Stimulated activated CD4-positive, alpha-beta T cell treated with anti-CD3 and anti-CD28 coated beads, TNF-alpha, amount 100 ng/mL, for 4 hours (primary cell): Measurements from ENCODE around the gene ITGA11.
A peak's percentile ranks its signal among the peaks of the same experiment; 100 is the strongest.

Experiments used
- DNase-seq, 3 experiments: peaks; one replicate each; pipeline ENCODE4 v3.0.0-alpha.2; 2020; ENCODE audit warnings: low read depth in 3 of 3

Gene ITGA11

GRCh38 chr15:68265674-68266073 is 166.3 kb downstream of the ITGA11 start:
- DNase-seq, result no peak

GRCh38 chr15:68265081-68265480 is 166.9 kb downstream of the ITGA11 start:
- DNase-seq, result no peak

- DNase-seq, result no peak
Observed at GRCh38 chr15:68264282-68264681, 167.7 kb downstream of the ITGA11 start.

GRCh38 chr15:68262514-68263356 is 169.2 kb downstream of the ITGA11 start:
- no peak for DNase-seq

- DNase-seq, result no peak
Observed at GRCh38 chr15:68261980-68262379, 170.0 kb downstream of the ITGA11 start.

- DNase-seq, result no peak
Observed at GRCh38 chr15:68261241-68261640, 170.7 kb downstream of the ITGA11 start.

GRCh38 chr15:68259883-68260282 is 172.1 kb downstream of the ITGA11 start:
- DNase-seq, result no peak

- no peak for DNase-seq
Observed at GRCh38 chr15:68258692-68259091, 173.3 kb downstream of the ITGA11 start.

- peak; percentile 22 to 41 (median 38) for DNase-seq
Observed at GRCh38 chr15:68256675-68257450, 175.1 kb downstream of the ITGA11 start.

- no peak for DNase-seq
Observed at GRCh38 chr15:68252925-68253534, 178.9 kb downstream of the ITGA11 start.

GRCh38 chr15:68249058-68249713 is 182.8 kb downstream of the ITGA11 start:
- DNase-seq, result no peak
